Thyroid gland (tissue), 4 donors: ENCODE data around the gene GPRC6A.

Source experiments
- POLR2A ChIP-seq, 2 donors: fragments of 450-650 bp; IDR thresholded peaks; one replicate each; pipeline ENCODE4 v1.6.1; 2017; ENCODE audit warnings: antibody characterized with exemption in 2 of 2, mild to moderate bottlenecking in 2 of 2, moderate library complexity in 1 of 2
- TF ChIP-seq, protein P1 (sequence below), 6 experiments: fragments of 200-600 bp in 3 of 6; fragments of 450-650 bp in 3 of 6; sonication (generic) in 3 of 6; IDR thresholded peaks; one replicate each; pipeline ENCODE4 v1.5.1; 2016 to 2019; ENCODE audit warnings: antibody characterized with exemption in 6 of 6, mild to moderate bottlenecking in 2 of 6, inconsistent platforms in 1 of 6, moderate library complexity in 1 of 6

DNA sequence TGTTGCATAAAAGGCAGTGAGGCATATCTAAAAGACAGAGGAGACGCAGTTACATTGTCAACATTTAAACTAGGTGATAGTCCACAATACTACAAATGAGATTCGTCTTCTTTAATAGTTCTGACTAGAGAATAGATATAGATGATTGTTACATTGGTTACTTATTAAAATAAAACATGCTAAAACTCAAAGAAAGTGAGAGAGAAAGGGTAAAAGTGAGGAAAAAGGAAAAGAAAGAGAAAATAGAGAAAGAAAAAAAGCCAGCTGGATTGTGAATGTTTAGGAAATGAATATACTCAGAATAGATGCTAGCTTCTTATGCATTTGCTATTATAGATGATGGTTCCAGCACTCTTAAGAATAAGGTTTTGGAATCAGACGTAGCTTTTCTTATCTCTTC is 35.7 kb downstream of the GPRC6A start:
- TF ChIP-seq, protein P1, sequence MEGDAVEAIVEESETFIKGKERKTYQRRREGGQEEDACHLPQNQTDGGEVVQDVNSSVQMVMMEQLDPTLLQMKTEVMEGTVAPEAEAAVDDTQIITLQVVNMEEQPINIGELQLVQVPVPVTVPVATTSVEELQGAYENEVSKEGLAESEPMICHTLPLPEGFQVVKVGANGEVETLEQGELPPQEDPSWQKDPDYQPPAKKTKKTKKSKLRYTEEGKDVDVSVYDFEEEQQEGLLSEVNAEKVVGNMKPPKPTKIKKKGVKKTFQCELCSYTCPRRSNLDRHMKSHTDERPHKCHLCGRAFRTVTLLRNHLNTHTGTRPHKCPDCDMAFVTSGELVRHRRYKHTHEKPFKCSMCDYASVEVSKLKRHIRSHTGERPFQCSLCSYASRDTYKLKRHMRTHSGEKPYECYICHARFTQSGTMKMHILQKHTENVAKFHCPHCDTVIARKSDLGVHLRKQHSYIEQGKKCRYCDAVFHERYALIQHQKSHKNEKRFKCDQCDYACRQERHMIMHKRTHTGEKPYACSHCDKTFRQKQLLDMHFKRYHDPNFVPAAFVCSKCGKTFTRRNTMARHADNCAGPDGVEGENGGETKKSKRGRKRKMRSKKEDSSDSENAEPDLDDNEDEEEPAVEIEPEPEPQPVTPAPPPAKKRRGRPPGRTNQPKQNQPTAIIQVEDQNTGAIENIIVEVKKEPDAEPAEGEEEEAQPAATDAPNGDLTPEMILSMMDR (IDR thresholded peaks at IDR 0.05), result no peak
- TF ChIP-seq POLR2A (IDR thresholded peaks at IDR 0.05), result no peak
